Sigmoid colon (tissue), 7 donors: ENCODE results near the gene AMACR. TPM values are rescaled to one million over a fixed set of nuclear protein-coding genes. Genes with fewer than 3 reads are reported as not detected.
"Not testable (repeated sequence)": the region's sequence is repeated elsewhere in the genome, so short reads cannot be mapped to it uniquely, and the experiment has no call there.

Experiments
- DNase-seq: peaks from one replicate; pipeline ENCODE4 v3.0.0-alpha.2; 2019
- H3K27ac ChIP-seq, 4 donors: fragments of 200-600 bp; sonication (generic); one replicate each; pipeline ENCODE4 v1.5.1; 2016 to 2019; ENCODE audit warnings: mild to moderate bottlenecking in 1 of 4
- H3K27me3 ChIP-seq, 3 donors: fragments of 200-600 bp; sonication (generic); one replicate each; pipeline ENCODE4 v1.5.1; 2019; ENCODE audit warnings: mild to moderate bottlenecking in 1 of 3
- H3K36me3 ChIP-seq, 4 donors: fragments of 200-600 bp; sonication (generic); one replicate each; pipeline ENCODE4 v1.5.1; 2016 to 2019
- H3K4me1 ChIP-seq, 4 donors: fragments of 200-600 bp; sonication (generic); one replicate each; pipeline ENCODE4 v1.5.1; 2017 to 2019
- H3K4me3 ChIP-seq, 4 donors: fragments of 200-600 bp; sonication (generic); one replicate each; pipeline ENCODE4 v1.5.1; 2017 to 2019; ENCODE audit warnings: mild to moderate bottlenecking in 2 of 4, moderate library complexity in 1 of 4
- H3K9me3 ChIP-seq, 4 donors: fragments of 200-600 bp in 3 of 4; sonication (generic) in 3 of 4; one replicate each; pipeline versions ENCODE4 v1.5.1 to v1.6.1; 2013 to 2019
- EP300 ChIP-seq, 4 donors: sonication (generic); formaldehyde crosslinking; IDR thresholded peaks; one replicate each; pipeline ENCODE4 v1.6.1; 2017; ENCODE audit warnings: antibody characterized with exemption in 4 of 4
- POLR2A ChIP-seq, 2 donors: fragments of 450-650 bp; IDR thresholded peaks; one replicate each; pipeline ENCODE4 v1.6.1; 2016; ENCODE audit warnings: antibody characterized with exemption in 2 of 2, mild to moderate bottlenecking in 2 of 2, moderate library complexity in 2 of 2
- POLR2AphosphoS5 ChIP-seq, 4 donors: sonication (generic); formaldehyde crosslinking; IDR thresholded peaks; one replicate each; pipeline ENCODE4 v1.6.1; 2017; ENCODE audit warnings: antibody characterized with exemption in 4 of 4
- WGBS, 2 donors: extraction: QIAGEN DNeasy Blood & Tissue Kit; methylation state at CpG; one replicate each; pipeline ENCODE4 v1.1.7; 2013; 5-methylcytosine and 5-hydroxymethylcytosine counted together
- intact Hi-C: fragments of 100-400 bp; cut with DNase I; formaldehyde crosslinking; loops from one replicate; pipeline ENCODE4 v1.15.1; 2023
- polyA plus RNA-seq, 3 donors: library from polyadenylated mRNA; stranded (reverse); fragments of 200-250 nt; gene quantifications; one replicate each; pipeline ENCODE4 v1.2.3, GENCODE V29; 2013
- total RNA-seq, 4 donors: library from RNA; depleted of rRNA; stranded (reverse); fragments of >200 nt; gene quantifications; one replicate each; pipeline ENCODE4 v1.1.0, GENCODE V29; 2016
- TF ChIP-seq, protein P1 (sequence below), 4 experiments: fragments of 450-650 bp in 3 of 4; fragments of 200-600 bp in 1 of 4; IDR thresholded peaks; one replicate each; pipeline ENCODE4 v1.5.1; 2016 to 2019; ENCODE audit warnings: antibody characterized with exemption in 4 of 4, mild to moderate bottlenecking in 3 of 4, moderate library complexity in 2 of 4
- donor health status: healthy with polysubstance abuse.
- donor health status: Bipolar disorder and iron deficiency.
- donor health status: healthy.

Gene AMACR
- total and polyA plus RNA-seq, 7 donors = 5.3 to 106 (median 11.4) TPM

DNA sequence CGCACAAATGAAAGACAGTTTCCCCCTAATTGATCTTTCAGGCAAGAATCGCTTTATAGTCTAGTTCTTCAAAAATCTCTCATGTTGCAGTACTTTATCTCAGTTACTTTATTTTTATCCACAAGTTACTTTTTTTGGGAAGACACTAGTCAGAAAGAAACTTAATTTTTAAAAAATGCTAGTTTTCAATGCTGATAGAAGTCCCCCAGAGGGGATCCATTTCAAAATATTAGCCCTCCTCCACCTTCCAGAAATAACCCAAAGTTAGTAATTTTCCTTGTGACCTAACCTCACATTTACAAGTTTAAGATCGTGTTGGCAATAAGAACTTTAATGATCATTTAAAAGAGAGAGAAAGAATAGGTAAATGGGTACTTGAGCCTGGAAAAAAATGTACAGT, 24.1 kb upstream of the AMACR start:
- H3K27ac ChIP-seq = no peak overlapping the region
- H3K4me3 ChIP-seq = no peak overlapping the region
- H3K27me3 ChIP-seq = no peaks in the 10 kb centered on the region
- H3K9me3 ChIP-seq = no peaks in the 10 kb centered on the region
- TF ChIP-seq, protein P1, sequence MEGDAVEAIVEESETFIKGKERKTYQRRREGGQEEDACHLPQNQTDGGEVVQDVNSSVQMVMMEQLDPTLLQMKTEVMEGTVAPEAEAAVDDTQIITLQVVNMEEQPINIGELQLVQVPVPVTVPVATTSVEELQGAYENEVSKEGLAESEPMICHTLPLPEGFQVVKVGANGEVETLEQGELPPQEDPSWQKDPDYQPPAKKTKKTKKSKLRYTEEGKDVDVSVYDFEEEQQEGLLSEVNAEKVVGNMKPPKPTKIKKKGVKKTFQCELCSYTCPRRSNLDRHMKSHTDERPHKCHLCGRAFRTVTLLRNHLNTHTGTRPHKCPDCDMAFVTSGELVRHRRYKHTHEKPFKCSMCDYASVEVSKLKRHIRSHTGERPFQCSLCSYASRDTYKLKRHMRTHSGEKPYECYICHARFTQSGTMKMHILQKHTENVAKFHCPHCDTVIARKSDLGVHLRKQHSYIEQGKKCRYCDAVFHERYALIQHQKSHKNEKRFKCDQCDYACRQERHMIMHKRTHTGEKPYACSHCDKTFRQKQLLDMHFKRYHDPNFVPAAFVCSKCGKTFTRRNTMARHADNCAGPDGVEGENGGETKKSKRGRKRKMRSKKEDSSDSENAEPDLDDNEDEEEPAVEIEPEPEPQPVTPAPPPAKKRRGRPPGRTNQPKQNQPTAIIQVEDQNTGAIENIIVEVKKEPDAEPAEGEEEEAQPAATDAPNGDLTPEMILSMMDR (IDR thresholded peaks at IDR 0.05) = no peak
- TF ChIP-seq POLR2AphosphoS5 (IDR thresholded peaks at IDR 0.05) (no peak), EP300 (IDR thresholded peaks at IDR 0.05) (no peak), POLR2A (IDR thresholded peaks at IDR 0.05) (no peak)
- WGBS, 2 donors = 90 to 93% methylated on average over 3 of the region's 3 CpGs
- H3K36me3 ChIP-seq = peaks cover 0 to 18% (median 0%) of the 10 kb centered on the region in 4 donors
- no peak for DNase-seq
- intact Hi-C loops = no loop called here
- H3K4me1 ChIP-seq = no peaks in the 10 kb centered on the region

DNA sequence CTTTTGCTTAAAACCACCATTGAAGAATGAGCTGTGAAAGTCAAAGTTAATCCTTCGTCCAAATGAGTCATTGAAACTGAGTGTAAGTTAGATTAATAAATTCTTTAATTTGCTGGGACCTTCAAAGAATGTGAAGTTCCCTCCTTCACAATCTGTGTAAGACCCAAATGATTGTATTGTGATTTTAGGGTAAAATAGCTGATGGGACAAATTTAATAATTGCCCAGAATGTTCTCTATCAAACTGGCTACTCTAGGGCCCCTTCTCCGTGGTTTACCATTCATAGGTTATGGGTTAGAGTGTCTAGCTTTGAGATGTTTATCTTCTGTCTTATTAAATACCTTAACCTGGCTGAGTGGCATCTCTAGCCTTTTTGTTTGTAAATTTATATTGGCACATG, 23.3 kb upstream of the AMACR start:
- TF ChIP-seq POLR2AphosphoS5 (IDR thresholded peaks at IDR 0.05) (no peak), EP300 (IDR thresholded peaks at IDR 0.05) (no peak), POLR2A (IDR thresholded peaks at IDR 0.05) (no peak)
- TF ChIP-seq, protein P1 (IDR thresholded peaks at IDR 0.05) = no peak
- Histone ChIP-seq H3K9me3 (no peaks in the 10 kb centered on the region), H3K4me3 (no peak overlapping the region), H3K36me3 (peaks cover 0 to 18% (median 0%) of the 10 kb centered on the region in 4 donors), H3K27me3 (no peaks in the 10 kb centered on the region), H3K27ac (no peak overlapping the region), H3K4me1 (no peaks in the 10 kb centered on the region)
- no peak for DNase-seq
- intact Hi-C loops = no loop called here
- 91 to 95% methylated on average over 2 of the region's 2 CpGs for WGBS, 2 donors

DNA sequence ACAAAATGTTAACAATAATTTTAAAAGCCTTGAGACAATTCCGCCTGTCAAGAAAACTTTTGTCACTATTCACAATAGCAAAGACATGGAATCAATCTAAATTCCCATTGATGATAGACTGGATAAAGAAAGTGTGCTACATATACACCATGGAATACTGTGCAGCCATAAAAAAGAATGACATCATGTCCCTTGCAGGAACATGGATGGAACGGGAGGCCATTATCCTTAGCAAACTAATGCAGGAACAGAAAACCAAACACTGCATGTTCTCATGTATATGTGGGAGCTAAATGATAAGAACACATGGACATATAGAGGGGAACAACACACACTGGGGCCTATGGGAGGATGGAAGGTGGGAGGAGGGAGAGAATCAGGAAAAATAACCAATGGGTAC, 22.7 kb upstream of the AMACR start:
- intact Hi-C loops, H3K4me3 ChIP-seq, H3K27ac ChIP-seq, DNase-seq, H3K27me3 ChIP-seq, H3K9me3 ChIP-seq, H3K4me1 ChIP-seq: not testable (repeated sequence)
- peaks cover 0 to 18% (median 0%) of the 10 kb centered on the region in 4 donors for H3K36me3 ChIP-seq
- WGBS, 2 donors = 96 to 97% methylated on average over 2 of the region's 2 CpGs

DNA sequence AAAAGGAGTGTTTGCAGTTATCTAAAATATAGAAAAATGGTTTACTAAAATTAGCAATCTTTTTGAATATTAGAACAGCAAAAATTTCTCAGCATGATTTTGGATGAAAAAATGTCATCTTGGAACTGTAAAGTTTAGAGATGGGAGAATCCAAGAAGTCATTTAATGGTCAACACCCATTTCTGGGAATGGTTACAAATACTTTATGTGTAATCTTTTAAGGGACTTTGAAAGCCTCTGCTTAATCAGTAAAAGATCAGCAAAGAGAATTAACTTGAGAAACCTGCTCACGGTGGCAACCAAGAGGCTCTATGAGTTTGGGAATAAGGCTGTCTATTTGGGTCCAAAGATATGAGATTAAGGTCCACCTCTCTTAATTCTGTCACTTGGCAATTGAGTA, 22.2 kb upstream of the AMACR start:
- Histone ChIP-seq H3K36me3 (peaks cover 0 to 13% (median 0%) of the 10 kb centered on the region in 4 donors), H3K27ac (no peak overlapping the region), H3K9me3 (no peaks in the 10 kb centered on the region), H3K27me3 (no peaks in the 10 kb centered on the region), H3K4me1 (no peaks in the 10 kb centered on the region), H3K4me3 (no peak overlapping the region)
- intact Hi-C loops = no loop called here
- TF ChIP-seq EP300 (IDR thresholded peaks at IDR 0.05) = no peak
- TF ChIP-seq, protein P1 (IDR thresholded peaks at IDR 0.05) = no peak
- TF ChIP-seq POLR2A (IDR thresholded peaks at IDR 0.05) = no peak
- no peak for TF ChIP-seq POLR2AphosphoS5 (IDR thresholded peaks at IDR 0.05)
- no peak for DNase-seq
- WGBS, 2 donors = 74 to 80% methylated on average over 1 of the region's 1 CpG

DNA sequence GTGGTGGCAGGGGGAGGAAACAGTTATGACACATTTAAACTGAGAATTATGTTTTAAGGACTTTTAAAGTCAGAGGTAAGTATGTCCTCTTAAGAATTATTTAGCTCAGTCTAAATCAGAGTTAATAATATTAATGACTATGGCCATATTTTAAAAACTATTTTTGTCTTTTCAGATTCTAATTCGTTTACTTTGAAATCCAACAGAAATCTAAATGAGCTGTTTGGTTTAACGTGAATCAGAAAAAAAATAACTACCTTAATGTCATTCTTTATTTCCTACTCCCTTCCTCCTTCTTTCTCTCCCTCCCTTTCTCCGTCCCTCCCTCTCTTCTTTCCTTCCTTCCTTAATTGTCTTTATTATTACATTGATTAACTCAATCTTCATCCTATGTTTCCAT, 20.5 kb upstream of the AMACR start:
- intact Hi-C loops = no loop called here
- TF ChIP-seq, protein P1 (IDR thresholded peaks at IDR 0.05) = no peak
- no peak for TF ChIP-seq POLR2AphosphoS5 (IDR thresholded peaks at IDR 0.05)
- TF ChIP-seq POLR2A (IDR thresholded peaks at IDR 0.05) = no peak
- no peak for TF ChIP-seq EP300 (IDR thresholded peaks at IDR 0.05)
- 89 to 91% methylated on average over 3 of the region's 3 CpGs for WGBS, 2 donors
- Histone ChIP-seq H3K9me3 (no peaks in the 10 kb centered on the region), H3K27ac (no peak overlapping the region), H3K36me3 (no peaks in the 10 kb centered on the region), H3K4me3 (no peak overlapping the region), H3K4me1 (no peaks in the 10 kb centered on the region), H3K27me3 (no peaks in the 10 kb centered on the region)
- DNase-seq = no peak
